Transverse colon (tissue), 4 donors: ENCODE measurements around the gene ANG. TPM values are rescaled to one million over a fixed set of nuclear protein-coding genes. Genes with fewer than 3 reads are reported as not detected.

Experiments used
- small RNA-seq, 4 donors: library from RNA; depleted of rRNA; stranded (forward); fragments of <200 nt; gene quantifications; one replicate each; pipeline ENCODE3, GENCODE V24; 2016
- total RNA-seq, 4 donors: library from RNA; depleted of rRNA; stranded (reverse); fragments of >200 nt; gene quantifications; one replicate each; pipeline ENCODE4 v1.1.0, GENCODE V29; 2016

Gene ANG
- total RNA-seq, 4 donors from 2014 or later, result 10.5 to 37.1 (median 25.7) TPM

Small RNA genes within 50 kb of the gene (small RNA-seq; reads per million reads assigned to genes)
- 0 reads per million in 4 donors for gene RF00019

Other genes with a start within 250 kb of the ANG start
- gene OSGEP, start 234.0 kb upstream of the ANG start, total RNA-seq, result 100 to 1,000 TPM in 1 of 4 donors, 10 to 100 TPM in 3; 26.7 to 146 (median 64.7) TPM
- gene APEX1, start 233.5 kb upstream of the ANG start, total RNA-seq, result 100 to 1,000 TPM; 108 to 120 (median 111) TPM
- gene PIP4P1, start 227.3 kb upstream of the ANG start, total RNA-seq, result 10 to 100 TPM; 18.7 to 49.4 (median 31.1) TPM
- 10 to 100 TPM; 18.9 to 62.1 (median 32.7) TPM for gene PNP, start 219.4 kb upstream of the ANG start, total RNA-seq
- not detected for gene RNASE10, start 183.2 kb upstream of the ANG start, total RNA-seq
- not detected for gene RNASE9, start 127.7 kb upstream of the ANG start, total RNA-seq
- gene RNASE11, start 100.8 kb upstream of the ANG start, total RNA-seq, result not detected
- not detected for gene RNASE12, start 97.4 kb upstream of the ANG start, total RNA-seq
- gene OR6S1, start 47.1 kb upstream of the ANG start, total RNA-seq, result not detected
- 10 to 100 TPM; 24.7 to 78.9 (median 76.5) TPM for gene RNASE4, start 4.2 kb upstream of the ANG start, total RNA-seq
- not detected for gene EDDM3A, start 57.1 kb downstream of the ANG start, total RNA-seq
- gene EDDM3B, start 79.6 kb downstream of the ANG start, total RNA-seq, result not detected
- gene RNASE6, start 92.5 kb downstream of the ANG start, total RNA-seq, result 10 to 100 TPM in 2 of 4 donors, 1 to 10 TPM in 1, not detected in 1; 7.6 to 27.7 (median 17.0) TPM
- gene RNASE1, start 114.1 kb downstream of the ANG start, total RNA-seq, result 100 to 1,000 TPM in 3 of 4 donors, 10 to 100 TPM in 1; 96.7 to 296 (median 177) TPM
- gene RNASE3, start 202.6 kb downstream of the ANG start, total RNA-seq, result not detected